Fibroblast of lung (primary cell): ENCODE measurements around the gene GREB1. TPM values are rescaled to one million over a fixed set of nuclear protein-coding genes. Genes with fewer than 3 reads are reported as not detected.

Experiments
- DNase-seq, 2 donors: peaks; one replicate each; pipeline versions ENCODE4 v3.0.0 to v3.0.0-alpha.2; 2010; ENCODE audit warnings: low read depth in 2 of 2
- H2AFZ ChIP-seq: 2 replicates; pipeline ENCODE4 v1.5.1; 2012; ENCODE audit warnings: low read length, control low read depth, inconsistent platforms
- H3K27ac ChIP-seq: 2 replicates; pipeline ENCODE4 v1.5.1; 2011; ENCODE audit warnings: low read length, control low read depth; ENCODE audit not compliant: insufficient read depth
- H3K27me3 ChIP-seq: 2 replicates; pipeline ENCODE4 v1.5.1; 2011; ENCODE audit warnings: mild to moderate bottlenecking, low read length; ENCODE audit not compliant: control insufficient read depth, insufficient read depth
- H3K36me3 ChIP-seq: 2 replicates; pipeline ENCODE4 v1.5.1; 2011; ENCODE audit warnings: low read length; ENCODE audit not compliant: control insufficient read depth, insufficient read depth
- H3K4me1 ChIP-seq: 2 replicates; pipeline ENCODE4 v1.5.1; 2011; ENCODE audit warnings: low read length; ENCODE audit not compliant: control insufficient read depth, insufficient read depth; ENCODE audit errors: extremely low read depth
- H3K4me2 ChIP-seq: 2 replicates; pipeline ENCODE4 v1.5.1; 2011; ENCODE audit warnings: low read length, control low read depth; ENCODE audit not compliant: insufficient read depth; ENCODE audit errors: extremely low read depth
- H3K4me3 ChIP-seq, 4 experiments: fragments of 200-600 bp in 1 of 4; sonication (generic) in 1 of 4; replicated peaks in 1 of 4; 2 replicates each; pipeline ENCODE4 v1.5.1; 2011 to 2016; ENCODE audit warnings: low read length in 4 of 4, low read depth in 3 of 4, mild to moderate bottlenecking in 3 of 4, control low read depth in 2 of 4, inconsistent platforms in 1 of 4, mixed read lengths in 1 of 4; ENCODE audit not compliant: insufficient read depth in 1 of 4; ENCODE audit errors: control extremely low read depth in 1 of 4
- H3K79me2 ChIP-seq: 2 replicates; pipeline ENCODE4 v1.5.1; 2012; ENCODE audit warnings: mild to moderate bottlenecking, low read length, inconsistent platforms; ENCODE audit not compliant: control insufficient read depth, insufficient read depth
- H3K9ac ChIP-seq: 2 replicates; pipeline ENCODE4 v1.5.1; 2011; ENCODE audit warnings: mild to moderate bottlenecking, low read length, control low read depth; ENCODE audit not compliant: insufficient read depth
- H3K9me3 ChIP-seq: 2 replicates; pipeline ENCODE4 v1.5.1; 2012; ENCODE audit warnings: low read depth, low read length; ENCODE audit not compliant: control insufficient read depth, insufficient read depth
- H4K20me1 ChIP-seq: 2 replicates; pipeline ENCODE4 v1.5.1; 2011; ENCODE audit warnings: low read length; ENCODE audit not compliant: control insufficient read depth, insufficient read depth; ENCODE audit errors: extremely low read depth
- EZH2 ChIP-seq: IDR thresholded peaks from 2 replicates; pipeline ENCODE4 v1.5.1; 2012; ENCODE audit warnings: low read length, control low read depth, mild to moderate bottlenecking; ENCODE audit errors: missing control alignments
- polyA plus RNA-seq, 2 donors: library from polyadenylated mRNA; depleted of rRNA in 1 of 2; stranded (reverse) in 1 of 2; unstranded in 1 of 2; fragments of >200 nt; gene quantifications; 2 replicates each; pipeline ENCODE4 v1.2.1, GENCODE V29; 2011 to 2012; ENCODE audit warnings: missing spikeins in 1 of 2
- total RNA-seq: library from RNA; depleted of rRNA; stranded (reverse); fragments of >200 nt; gene quantifications from 2 replicates; pipeline ENCODE4 v1.2.1, GENCODE V29; 2014
- TF ChIP-seq, protein P1 (sequence below), 2 donors: IDR thresholded peaks in 1 of 2; conservative IDR thresholded peaks in 1 of 2; 1 replicate in 1 of 2; 2 replicates in 1 of 2; pipeline ENCODE4 v1.5.1; 2011 to 2012; ENCODE audit warnings: low read length in 2 of 2, control low read depth in 1 of 2, inconsistent platforms in 1 of 2, low read depth in 1 of 2, mild to moderate bottlenecking in 1 of 2

GREB1 gene
- total and polyA plus RNA-seq, 2 donors (not counting 1 experiment from before 2014, with no cell fraction given) = 0.06 to 2.0 TPM

DNA sequence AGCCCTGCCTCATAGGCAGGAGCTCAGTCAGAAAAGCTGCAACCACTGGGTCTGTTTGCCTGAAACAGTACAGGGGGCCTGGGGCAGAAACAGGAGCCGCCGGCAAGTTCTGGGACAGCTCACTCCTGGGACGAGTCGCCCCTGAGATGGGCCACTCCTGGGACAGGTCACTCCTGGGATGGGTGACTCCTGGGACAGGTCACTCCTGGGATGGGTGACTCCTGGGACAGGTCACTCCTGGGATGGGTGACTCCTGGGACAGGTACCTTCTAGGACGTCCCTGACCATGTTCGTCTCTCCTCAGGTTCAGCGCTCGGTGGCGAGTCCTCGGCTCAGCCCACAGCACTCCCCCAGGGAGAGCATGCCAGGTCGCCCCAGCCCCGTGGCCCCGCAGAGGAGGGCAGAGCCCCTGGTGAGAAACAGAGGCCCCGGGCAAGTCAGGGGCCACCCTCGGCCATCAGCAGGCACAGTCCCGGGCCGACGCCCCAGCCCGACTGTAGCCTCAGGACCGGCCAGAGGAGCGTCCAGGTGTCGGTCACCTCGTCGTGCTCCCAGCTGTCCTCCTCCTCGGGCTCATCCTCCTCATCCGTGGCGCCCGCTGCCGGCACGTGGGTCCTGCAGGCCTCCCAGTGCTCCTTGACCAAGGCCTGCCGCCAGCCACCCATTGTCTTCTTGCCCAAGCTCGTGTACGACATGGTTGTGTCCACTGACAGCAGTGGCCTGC is 84.3 kb downstream of the GREB1 start:
- H3K4me1 ChIP-seq = no peaks in the 10 kb centered on the region

DNA sequence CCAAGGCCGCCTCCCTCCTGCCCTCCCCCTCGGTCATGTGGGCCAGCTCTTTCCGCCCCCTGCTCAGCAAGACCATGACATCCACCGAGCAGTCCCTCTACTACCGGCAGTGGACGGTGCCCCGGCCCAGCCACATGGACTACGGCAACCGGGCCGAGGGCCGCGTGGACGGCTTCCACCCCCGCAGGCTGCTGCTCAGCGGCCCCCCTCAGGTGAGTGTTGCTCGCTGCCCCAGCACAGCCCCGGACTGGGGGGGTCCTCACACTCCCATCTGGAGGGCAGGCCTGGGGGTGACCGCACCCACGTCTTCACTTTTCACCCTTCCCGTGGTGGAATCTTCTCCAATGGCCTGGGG is 84.8 kb downstream of the GREB1 start:
- Histone ChIP-seq H3K4me1 (no peaks in the 10 kb centered on the region), H3K4me2 (no peak overlapping the region), H3K27me3 (no peaks in the 10 kb centered on the region), H3K79me2 (no peaks in the 10 kb centered on the region), H3K27ac (no peak overlapping the region), H3K9ac (no peak overlapping the region), H3K36me3 (no peaks in the 10 kb centered on the region), H3K9me3 (no peaks in the 10 kb centered on the region), H2AFZ (no peak overlapping the region), H4K20me1 (no peaks in the 10 kb centered on the region), H3K4me3 (no peak overlapping the region)
- no peak for DNase-seq
- TF ChIP-seq EZH2 = no peak
- TF ChIP-seq, protein P1, sequence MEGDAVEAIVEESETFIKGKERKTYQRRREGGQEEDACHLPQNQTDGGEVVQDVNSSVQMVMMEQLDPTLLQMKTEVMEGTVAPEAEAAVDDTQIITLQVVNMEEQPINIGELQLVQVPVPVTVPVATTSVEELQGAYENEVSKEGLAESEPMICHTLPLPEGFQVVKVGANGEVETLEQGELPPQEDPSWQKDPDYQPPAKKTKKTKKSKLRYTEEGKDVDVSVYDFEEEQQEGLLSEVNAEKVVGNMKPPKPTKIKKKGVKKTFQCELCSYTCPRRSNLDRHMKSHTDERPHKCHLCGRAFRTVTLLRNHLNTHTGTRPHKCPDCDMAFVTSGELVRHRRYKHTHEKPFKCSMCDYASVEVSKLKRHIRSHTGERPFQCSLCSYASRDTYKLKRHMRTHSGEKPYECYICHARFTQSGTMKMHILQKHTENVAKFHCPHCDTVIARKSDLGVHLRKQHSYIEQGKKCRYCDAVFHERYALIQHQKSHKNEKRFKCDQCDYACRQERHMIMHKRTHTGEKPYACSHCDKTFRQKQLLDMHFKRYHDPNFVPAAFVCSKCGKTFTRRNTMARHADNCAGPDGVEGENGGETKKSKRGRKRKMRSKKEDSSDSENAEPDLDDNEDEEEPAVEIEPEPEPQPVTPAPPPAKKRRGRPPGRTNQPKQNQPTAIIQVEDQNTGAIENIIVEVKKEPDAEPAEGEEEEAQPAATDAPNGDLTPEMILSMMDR (conservative IDR thresholded peaks at IDR 0.05 in 1 of 2, IDR thresholded peaks at IDR 0.05 in 1 of 2; ENCODE audit: low read depth in 1 of 2, low read length in 2 of 2) = no peak

More for the DNA sequence above, 84.3 kb downstream of the GREB1 start:
- H3K9me3 ChIP-seq = no peaks in the 10 kb centered on the region
- no peak overlapping the region for H3K4me3 ChIP-seq
- H3K27ac ChIP-seq = no peak overlapping the region
- no peaks in the 10 kb centered on the region for H3K36me3 ChIP-seq
- no peak for TF ChIP-seq EZH2
- TF ChIP-seq, protein P1 (conservative IDR thresholded peaks at IDR 0.05 in 1 of 2, IDR thresholded peaks at IDR 0.05 in 1 of 2; ENCODE audit: low read depth in 1 of 2, low read length in 2 of 2) = no peak
- H4K20me1 ChIP-seq = no peaks in the 10 kb centered on the region
- DNase-seq = no peak
- H2AFZ ChIP-seq = no peak overlapping the region
- H3K79me2 ChIP-seq = no peaks in the 10 kb centered on the region
- no peak overlapping the region for H3K9ac ChIP-seq
- H3K27me3 ChIP-seq = no peaks in the 10 kb centered on the region
- no peak overlapping the region for H3K4me2 ChIP-seq

DNA sequence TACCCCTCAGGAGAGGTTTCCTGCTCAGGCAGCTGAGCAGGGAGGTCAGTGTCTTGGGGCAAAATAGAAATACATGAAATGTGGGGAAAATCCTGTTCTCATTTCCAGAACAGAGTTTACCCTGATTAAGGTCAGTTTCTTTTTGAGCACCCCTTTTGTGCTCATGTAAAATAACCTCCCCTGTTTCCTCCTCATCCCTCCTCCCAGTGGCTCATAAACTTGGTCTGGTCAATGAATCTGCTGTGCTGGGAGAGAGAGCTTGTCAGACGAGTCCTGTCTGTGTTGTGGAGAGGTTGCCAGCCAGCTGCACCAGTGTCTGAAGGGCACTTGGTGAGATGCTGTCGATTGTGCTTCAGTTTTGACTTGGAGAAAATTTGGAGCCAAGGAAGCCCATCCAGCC is 87.6 kb downstream of the GREB1 start:
- H3K4me1 ChIP-seq = no peaks in the 10 kb centered on the region
- no peak overlapping the region for H3K4me2 ChIP-seq
- H4K20me1 ChIP-seq = no peaks in the 10 kb centered on the region
- H3K4me3 ChIP-seq = no peak overlapping the region
- no peak overlapping the region for H3K27ac ChIP-seq
- H2AFZ ChIP-seq = no peak overlapping the region
- no peak for DNase-seq
- H3K9me3 ChIP-seq = no peaks in the 10 kb centered on the region
- H3K27me3 ChIP-seq = no peaks in the 10 kb centered on the region
- no peaks in the 10 kb centered on the region for H3K79me2 ChIP-seq
- H3K9ac ChIP-seq = no peak overlapping the region
- TF ChIP-seq, protein P1 (conservative IDR thresholded peaks at IDR 0.05 in 1 of 2, IDR thresholded peaks at IDR 0.05 in 1 of 2; ENCODE audit: low read depth in 1 of 2, low read length in 2 of 2) = no peak
- TF ChIP-seq EZH2 = no peak
- no peaks in the 10 kb centered on the region for H3K36me3 ChIP-seq
